ENCODE data around the gene SP6.

DNA sequence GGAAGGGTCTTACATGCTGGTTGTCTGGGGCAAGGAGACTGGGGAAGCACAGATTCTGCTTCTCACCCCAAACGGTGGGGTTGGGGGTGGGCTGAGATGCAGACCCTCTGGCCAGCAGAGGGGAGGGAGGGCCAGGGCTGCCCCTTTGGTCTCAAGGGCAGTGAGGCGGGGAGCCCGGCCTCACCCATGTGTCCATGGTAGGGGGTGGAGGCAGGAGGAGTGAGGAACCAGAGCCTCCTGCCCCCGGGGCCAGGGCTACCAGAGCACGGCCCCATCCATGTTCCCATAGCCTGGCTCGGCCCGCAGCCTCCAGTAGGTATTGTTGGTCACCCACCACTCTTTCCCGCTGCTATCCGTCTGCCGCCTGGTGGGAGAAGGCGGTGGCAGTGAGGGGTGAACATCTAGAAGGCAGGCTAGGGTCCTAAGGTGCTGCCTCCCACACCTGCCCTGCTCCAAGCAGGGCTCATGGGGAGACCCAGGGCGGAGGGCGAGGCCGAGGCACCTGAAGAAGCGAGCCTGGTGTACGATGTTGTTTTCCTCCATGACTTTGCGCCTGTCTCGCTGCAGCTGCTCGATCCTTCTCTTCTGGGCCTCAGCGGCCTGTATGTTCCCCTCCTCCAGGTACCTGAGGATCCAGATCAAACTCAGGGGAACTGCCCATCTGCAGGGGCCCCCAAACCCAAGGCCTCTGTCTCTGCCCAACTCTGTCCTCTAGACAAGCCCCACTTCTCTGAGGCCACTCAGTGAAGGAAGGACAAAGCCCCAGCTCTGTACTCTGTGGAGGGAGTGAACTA, 42.7 kb downstream of the SP6 start:
- TF ChIP-seq TAF1 (IDR thresholded peaks at IDR 0.05; ENCODE audit: borderline replicate concordance, low read depth, low read length) (no peak), POLR2AphosphoS5 (IDR thresholded peaks at IDR 0.05; ENCODE audit: low read depth, low read length) (no peak)

Data from GM12892 (cell line).